GM23248 (cell line): ENCODE data around the gene SLC5A3.

ENCODE experiments used
- EZH2 ChIP-seq: fragments of 200-600 bp; sonication (generic); IDR thresholded peaks from 2 replicates; pipeline ENCODE4 v1.6.1; 2018; ENCODE audit warnings: antibody characterized with exemption, mild to moderate bottlenecking; ENCODE audit not compliant: insufficient read depth, poor library complexity, severe bottlenecking
- EZH2phosphoT487 ChIP-seq: fragments of 200-600 bp; sonication (generic); IDR thresholded peaks from 2 replicates; pipeline ENCODE4 v1.6.1; 2018; ENCODE audit warnings: antibody characterized with exemption, moderate library complexity, mild to moderate bottlenecking, low read depth; ENCODE audit not compliant: insufficient read depth

DNA sequence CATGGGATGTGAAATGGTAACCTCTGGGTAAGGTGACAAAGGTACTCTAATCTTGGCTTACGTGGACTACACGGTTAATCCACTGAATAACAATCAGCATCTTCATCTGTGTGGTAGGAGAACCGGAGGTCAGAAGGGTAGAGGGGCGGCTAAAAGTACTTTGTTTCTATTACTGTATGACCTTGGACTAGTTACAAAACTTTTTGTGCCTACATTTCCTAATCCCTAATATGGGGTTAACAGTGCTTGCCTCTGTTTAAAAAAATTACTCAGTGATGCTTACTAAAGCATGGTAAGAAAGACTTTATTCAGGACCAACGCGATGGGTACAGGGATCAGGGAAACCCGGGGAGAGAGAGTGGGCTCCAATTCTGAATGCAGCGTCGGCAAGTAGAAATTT is 1.7 kb upstream of the SLC5A3 start:
- TF ChIP-seq EZH2, result no peak
- no peak for TF ChIP-seq EZH2phosphoT487
